Nephron (organoid): ENCODE data around the gene KIF26B.

ENCODE experiments used
- H3K27ac Mint-ChIP-seq, 3 experiments: 2 replicates each; pipeline ENCODE4 v1.8.0; 2020; ENCODE audit warnings: mixed read lengths in 3 of 3, mild to moderate bottlenecking in 2 of 3, moderate library complexity in 1 of 3
- H3K27me3 Mint-ChIP-seq: 2 replicates; pipeline ENCODE4 v1.8.0; 2021; ENCODE audit warnings: low read depth, mild to moderate bottlenecking, moderate library complexity, mixed read lengths
- H3K36me3 Mint-ChIP-seq: 2 replicates; pipeline ENCODE4 v1.8.0; 2020; ENCODE audit warnings: low read depth, mixed read lengths
- H3K4me1 Mint-ChIP-seq: 2 replicates; pipeline ENCODE4 v1.8.0; 2020; ENCODE audit warnings: mixed read lengths
- H3K4me3 Mint-ChIP-seq, 3 experiments: 2 replicates each; pipeline ENCODE4 v1.8.0; 2020; ENCODE audit warnings: mild to moderate bottlenecking in 3 of 3, mixed read lengths in 3 of 3, moderate library complexity in 2 of 3
- H3K9me3 Mint-ChIP-seq: 2 replicates; pipeline ENCODE4 v1.8.0; 2020; ENCODE audit warnings: mixed read lengths
- CTCF ChIP-seq, 3 experiments: fragments of 200-600 bp; sonication (generic); IDR thresholded peaks; one replicate each; pipeline ENCODE4 v1.5.0; 2021; ENCODE audit warnings: antibody characterized with exemption in 3 of 3; ENCODE audit not compliant: unreplicated experiment in 3 of 3

KIF26B gene

DNA sequence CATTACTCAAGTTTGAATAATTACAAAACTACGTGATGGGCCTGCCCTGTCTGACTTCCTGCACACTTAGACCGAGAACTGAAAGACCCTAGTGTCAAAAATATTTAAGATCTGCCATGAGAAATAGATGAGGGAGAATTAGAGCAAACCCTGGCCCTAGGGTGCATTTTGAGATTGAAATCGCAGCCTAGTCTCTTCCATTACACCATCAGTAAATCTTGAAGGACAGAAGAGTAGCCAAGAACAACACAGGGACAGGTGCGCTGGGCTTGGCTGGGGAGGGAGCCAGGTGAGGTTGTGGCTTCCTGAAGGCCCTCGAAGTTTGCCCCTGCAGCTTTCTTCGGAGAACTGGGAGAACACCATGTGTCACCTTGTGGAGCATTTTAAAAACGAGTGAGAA is 36.7 kb upstream of the KIF26B start:
- H3K27me3 Mint-ChIP-seq = no peaks in the 10 kb centered on the region
- H3K27ac Mint-ChIP-seq = no peak overlapping the region
- H3K36me3 Mint-ChIP-seq = peaks cover 5% of the 10 kb centered on the region
- no peaks in the 10 kb centered on the region for H3K4me1 Mint-ChIP-seq
- no peaks in the 10 kb centered on the region for H3K9me3 Mint-ChIP-seq
- no peak overlapping the region for H3K4me3 Mint-ChIP-seq
- no peak for TF ChIP-seq CTCF (IDR thresholded peaks at IDR 0.05; ENCODE audit: unreplicated experiment in 3 of 3)

DNA sequence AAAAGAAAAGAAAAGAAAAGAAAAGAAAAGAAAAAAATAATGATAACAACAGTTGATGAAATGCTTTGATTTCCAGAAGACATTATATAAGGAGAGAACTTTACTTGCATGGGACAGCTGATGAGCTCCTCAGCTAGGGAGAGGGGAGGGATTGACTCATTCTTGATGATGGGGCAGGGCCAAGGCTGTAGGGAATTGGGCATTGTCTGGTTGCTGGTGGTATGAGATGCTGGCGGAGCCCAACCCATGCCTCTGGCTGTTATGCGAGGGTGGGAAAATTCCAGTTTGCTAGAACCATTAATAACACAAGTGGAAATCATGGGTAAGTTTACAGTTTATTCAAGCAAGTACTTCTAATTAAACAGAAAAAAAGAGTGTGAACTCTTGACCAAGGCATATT is 36.0 kb upstream of the KIF26B start:
- no peak for TF ChIP-seq CTCF (IDR thresholded peaks at IDR 0.05; ENCODE audit: unreplicated experiment in 3 of 3)
- Mint-ChIP-seq H3K4me1 (no peaks in the 10 kb centered on the region), H3K27me3 (no peaks in the 10 kb centered on the region), H3K36me3 (peaks cover 5% of the 10 kb centered on the region), H3K4me3 (no peak overlapping the region), H3K27ac (no peak overlapping the region), H3K9me3 (no peaks in the 10 kb centered on the region)

DNA sequence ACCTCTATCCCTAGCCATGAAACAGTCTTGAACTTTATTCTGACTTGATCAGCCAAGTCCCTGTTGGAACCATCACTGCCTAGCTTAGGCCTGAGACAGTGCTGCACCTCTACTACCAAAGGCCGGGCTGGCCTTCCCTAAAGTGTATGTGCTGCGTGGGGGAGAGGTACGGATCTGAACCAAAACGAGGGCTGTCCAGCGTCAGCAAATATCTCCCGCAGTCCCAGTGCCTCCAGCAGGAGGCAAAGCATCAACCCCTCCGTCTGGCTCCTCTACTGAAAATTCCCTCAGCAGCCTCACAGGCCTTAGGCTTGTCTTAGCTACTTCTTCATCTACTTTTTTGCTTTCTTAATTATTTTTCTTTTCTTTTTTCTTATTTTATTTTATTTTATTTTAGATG is 33.3 kb upstream of the KIF26B start:
- peaks cover 19% of the 10 kb centered on the region for H3K36me3 Mint-ChIP-seq
- H3K4me1 Mint-ChIP-seq = no peaks in the 10 kb centered on the region
- no peak overlapping the region for H3K27ac Mint-ChIP-seq
- H3K9me3 Mint-ChIP-seq = no peaks in the 10 kb centered on the region
- H3K27me3 Mint-ChIP-seq = no peaks in the 10 kb centered on the region
- H3K4me3 Mint-ChIP-seq = no peak overlapping the region
- TF ChIP-seq CTCF (IDR thresholded peaks at IDR 0.05; ENCODE audit: unreplicated experiment in 3 of 3) = no peak

DNA sequence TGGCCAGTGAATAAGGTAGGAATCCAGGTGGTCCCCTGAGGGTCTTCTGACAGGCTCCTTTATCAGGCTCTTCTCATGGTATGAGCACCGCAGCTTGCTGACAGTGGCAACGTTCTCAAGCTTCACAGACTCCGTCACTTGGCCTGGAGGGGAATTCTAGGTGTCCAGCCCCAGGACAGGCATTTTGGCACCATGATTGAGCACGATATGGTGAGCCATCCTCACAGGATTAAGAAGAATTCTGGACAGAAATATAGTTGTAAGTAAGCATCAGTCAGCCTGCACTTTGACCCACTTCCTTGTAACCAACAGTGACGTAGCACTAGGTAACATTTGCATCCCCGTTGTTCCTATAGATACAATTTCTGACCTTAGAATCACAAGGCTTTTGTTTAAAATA is 30.5 kb upstream of the KIF26B start:
- H3K4me3 Mint-ChIP-seq = no peak overlapping the region
- peaks cover 9% of the 10 kb centered on the region for H3K4me1 Mint-ChIP-seq
- H3K36me3 Mint-ChIP-seq = peaks cover 19% of the 10 kb centered on the region
- H3K9me3 Mint-ChIP-seq = no peaks in the 10 kb centered on the region
- peaks cover 5% of the 10 kb centered on the region for H3K27me3 Mint-ChIP-seq
- no peak for TF ChIP-seq CTCF (IDR thresholded peaks at IDR 0.05; ENCODE audit: unreplicated experiment in 3 of 3)
- H3K27ac Mint-ChIP-seq = no peak overlapping the region

DNA sequence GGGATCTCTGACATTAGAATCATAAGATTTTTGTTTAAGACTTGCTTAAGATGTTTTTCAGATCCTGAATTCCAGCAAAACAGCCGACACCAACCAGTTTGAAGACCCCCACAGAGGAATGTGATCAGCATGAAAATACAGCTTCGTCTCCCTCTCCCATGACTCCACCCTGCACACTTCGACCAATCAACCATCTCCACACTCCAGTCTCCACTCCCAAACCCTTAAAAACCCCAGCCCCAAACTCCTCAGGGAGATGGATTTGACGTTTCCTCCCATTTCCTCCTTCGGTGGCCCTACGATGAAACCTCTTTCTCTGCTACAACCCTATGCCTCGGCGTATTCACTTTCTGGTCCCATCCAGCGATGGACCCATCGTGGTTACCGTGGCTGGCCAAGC is 30.1 kb upstream of the KIF26B start:
- Mint-ChIP-seq H3K9me3 (no peaks in the 10 kb centered on the region), H3K4me1 (peaks cover 13% of the 10 kb centered on the region), H3K4me3 (no peak overlapping the region), H3K27ac (no peak overlapping the region), H3K36me3 (peaks cover 19% of the 10 kb centered on the region), H3K27me3 (peaks cover 5% of the 10 kb centered on the region)
- TF ChIP-seq CTCF (IDR thresholded peaks at IDR 0.05; ENCODE audit: unreplicated experiment in 3 of 3) = no peak

- no peak for TF ChIP-seq CTCF (IDR thresholded peaks at IDR 0.05; ENCODE audit: unreplicated experiment in 3 of 3)
- H3K27me3 Mint-ChIP-seq = peaks cover 11% of the 10 kb centered on the region
- H3K4me3 Mint-ChIP-seq = no peak overlapping the region
- H3K27ac Mint-ChIP-seq = no peak overlapping the region
- peaks cover 21% of the 10 kb centered on the region for H3K4me1 Mint-ChIP-seq
- peaks cover 19% of the 10 kb centered on the region for H3K36me3 Mint-ChIP-seq
- H3K9me3 Mint-ChIP-seq = no peaks in the 10 kb centered on the region
Observed at GRCh38 chr1:245126530-245126929, 28.3 kb upstream of the KIF26B start.
